ENCODE measurements around the gene SLC6A18. TPM values are rescaled to one million over a fixed set of nuclear protein-coding genes. Genes with fewer than 3 reads are reported as not detected.

Gene SLC6A18
- polyA plus RNA-seq, 1 donor (not counting 4 experiments of a cell fraction or from before 2014, with no cell fraction given): not detected

DNA sequence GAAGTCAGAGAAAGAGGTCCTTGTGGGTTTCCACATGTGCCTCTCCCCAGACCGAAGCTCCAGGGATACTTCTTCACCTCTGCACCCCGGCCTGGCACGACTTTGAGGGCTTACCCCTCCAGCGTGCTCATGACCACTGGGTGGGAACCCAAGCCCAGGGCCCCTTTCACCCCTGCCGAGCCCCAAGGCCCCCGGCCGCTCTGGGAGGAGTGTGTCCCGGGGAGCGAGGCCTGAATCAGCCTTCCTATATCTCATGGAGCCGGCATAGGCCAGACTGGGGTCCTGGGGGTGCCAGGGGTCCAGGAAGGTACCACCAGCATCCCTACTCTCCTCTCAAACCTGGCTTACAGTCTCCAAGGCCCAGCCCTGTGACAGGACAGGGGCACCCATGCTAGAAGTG lies 52.6 kb downstream of the SLC6A18 start:
- Histone ChIP-seq H3K27ac (ENCODE audit: control insufficient read depth, insufficient read depth, low read length) (no peak overlapping the region), H3K9me3 (ENCODE audit: control insufficient read depth, low read depth, low read length) (peaks cover 8% of the 10 kb centered on the region), H3K9me1 (ENCODE audit: control insufficient read depth, extremely low read depth, insufficient read depth, low read length) (no peaks in the 10 kb centered on the region), H4K20me1 (ENCODE audit: control insufficient read depth, extremely low read depth, insufficient read depth, low read length) (no peaks in the 10 kb centered on the region), H3K79me2 (ENCODE audit: control insufficient read depth, insufficient read depth, low read length) (no peaks in the 10 kb centered on the region), H3K27me3 (ENCODE audit: control insufficient read depth, extremely low read depth, insufficient read depth, low read length) (no peaks in the 10 kb centered on the region), H3K4me2 (ENCODE audit: control insufficient read depth, extremely low read depth, insufficient read depth, low read depth, low read length) (no peak overlapping the region), H3K4me1 (ENCODE audit: control insufficient read depth, extremely low read depth, insufficient read depth, low read length) (no peaks in the 10 kb centered on the region), H3K4me3 (ENCODE audit: control insufficient read depth in 2 of 3, extremely low read depth in 1 of 3, insufficient read depth in 2 of 3, low read depth in 1 of 3, low read length in 3 of 3) (no peak overlapping the region), H3K9ac (ENCODE audit: control insufficient read depth, extremely low read depth, insufficient read depth, low read length) (no peak overlapping the region), H3K36me3 (ENCODE audit: control insufficient read depth in 2 of 2, extremely low read depth in 1 of 2, insufficient read depth in 2 of 2, low read length in 2 of 2) (no peaks in the 10 kb centered on the region), H2AFZ (ENCODE audit: control insufficient read depth, low read length) (no peak overlapping the region)
- TF ChIP-seq, protein P1, sequence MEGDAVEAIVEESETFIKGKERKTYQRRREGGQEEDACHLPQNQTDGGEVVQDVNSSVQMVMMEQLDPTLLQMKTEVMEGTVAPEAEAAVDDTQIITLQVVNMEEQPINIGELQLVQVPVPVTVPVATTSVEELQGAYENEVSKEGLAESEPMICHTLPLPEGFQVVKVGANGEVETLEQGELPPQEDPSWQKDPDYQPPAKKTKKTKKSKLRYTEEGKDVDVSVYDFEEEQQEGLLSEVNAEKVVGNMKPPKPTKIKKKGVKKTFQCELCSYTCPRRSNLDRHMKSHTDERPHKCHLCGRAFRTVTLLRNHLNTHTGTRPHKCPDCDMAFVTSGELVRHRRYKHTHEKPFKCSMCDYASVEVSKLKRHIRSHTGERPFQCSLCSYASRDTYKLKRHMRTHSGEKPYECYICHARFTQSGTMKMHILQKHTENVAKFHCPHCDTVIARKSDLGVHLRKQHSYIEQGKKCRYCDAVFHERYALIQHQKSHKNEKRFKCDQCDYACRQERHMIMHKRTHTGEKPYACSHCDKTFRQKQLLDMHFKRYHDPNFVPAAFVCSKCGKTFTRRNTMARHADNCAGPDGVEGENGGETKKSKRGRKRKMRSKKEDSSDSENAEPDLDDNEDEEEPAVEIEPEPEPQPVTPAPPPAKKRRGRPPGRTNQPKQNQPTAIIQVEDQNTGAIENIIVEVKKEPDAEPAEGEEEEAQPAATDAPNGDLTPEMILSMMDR (optimal IDR thresholded peaks at IDR 0.05 in 1 of 3, IDR thresholded peaks at IDR 0.05 in 1 of 3, conservative IDR thresholded peaks at IDR 0.05 in 1 of 3; ENCODE audit: extremely low read depth in 1 of 3, insufficient read depth in 2 of 3, low read length in 3 of 3): no peak
- dilution Hi-C loops (cut with MboI; ENCODE audit: extremely low pct_ligation_motif_present, low sequenced_read_pairs): no loop called here
- FAIRE-seq: no peak
- no peak for DNase-seq (ENCODE audit: low read depth, low spot score)

DNA sequence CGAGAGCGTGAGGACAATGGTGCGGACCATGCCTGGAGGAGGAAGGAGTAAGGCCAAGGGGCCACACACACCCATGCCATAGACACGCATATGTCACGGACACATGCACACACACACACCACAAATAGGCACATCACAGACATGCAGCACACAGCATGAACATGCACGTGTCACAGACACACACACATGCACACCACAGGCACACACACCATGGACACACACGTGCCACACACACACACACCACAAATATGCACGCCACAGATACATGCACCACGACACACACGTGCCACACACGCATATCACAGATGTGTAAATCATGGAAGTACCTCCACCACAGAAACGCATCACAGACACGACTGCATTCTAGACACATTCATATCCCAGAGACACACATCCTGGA lies 53.0 kb downstream of the SLC6A18 start:
- no peaks in the 10 kb centered on the region for H3K36me3 ChIP-seq (ENCODE audit: control insufficient read depth in 2 of 2, extremely low read depth in 1 of 2, insufficient read depth in 2 of 2, low read length in 2 of 2)

More for the DNA sequence above, 53.0 kb downstream of the SLC6A18 start:
- H3K4me2 ChIP-seq (ENCODE audit: control insufficient read depth, extremely low read depth, insufficient read depth, low read depth, low read length): no peak overlapping the region
- DNase-seq (ENCODE audit: low read depth, low spot score) (no peak), FAIRE-seq (no peak)
- no peaks in the 10 kb centered on the region for H3K27me3 ChIP-seq (ENCODE audit: control insufficient read depth, extremely low read depth, insufficient read depth, low read length)
- no peak overlapping the region for H3K4me3 ChIP-seq (ENCODE audit: control insufficient read depth in 2 of 3, extremely low read depth in 1 of 3, insufficient read depth in 2 of 3, low read depth in 1 of 3, low read length in 3 of 3)
- no peaks in the 10 kb centered on the region for H3K79me2 ChIP-seq (ENCODE audit: control insufficient read depth, insufficient read depth, low read length)
- H3K9ac ChIP-seq (ENCODE audit: control insufficient read depth, extremely low read depth, insufficient read depth, low read length): no peak overlapping the region
- dilution Hi-C loops (cut with MboI; ENCODE audit: extremely low pct_ligation_motif_present, low sequenced_read_pairs): no loop called here
- H2AFZ ChIP-seq (ENCODE audit: control insufficient read depth, low read length): no peak overlapping the region
- no peaks in the 10 kb centered on the region for H3K4me1 ChIP-seq (ENCODE audit: control insufficient read depth, extremely low read depth, insufficient read depth, low read length)
- TF ChIP-seq EZH2 (IDR thresholded peaks at IDR 0.05; ENCODE audit: low read length): no peak
- TF ChIP-seq, protein P1 (optimal IDR thresholded peaks at IDR 0.05 in 1 of 3, IDR thresholded peaks at IDR 0.05 in 1 of 3, conservative IDR thresholded peaks at IDR 0.05 in 1 of 3; ENCODE audit: extremely low read depth in 1 of 3, insufficient read depth in 2 of 3, low read length in 3 of 3): no peak
- peaks cover 8% of the 10 kb centered on the region for H3K9me3 ChIP-seq (ENCODE audit: control insufficient read depth, low read depth, low read length)
- no peaks in the 10 kb centered on the region for H4K20me1 ChIP-seq (ENCODE audit: control insufficient read depth, extremely low read depth, insufficient read depth, low read length)
- no peak overlapping the region for H3K27ac ChIP-seq (ENCODE audit: control insufficient read depth, insufficient read depth, low read length)
- H3K9me1 ChIP-seq (ENCODE audit: control insufficient read depth, extremely low read depth, insufficient read depth, low read length): no peaks in the 10 kb centered on the region
